ENCODE results near the gene SGIP1. TPM values are rescaled to one million over a fixed set of nuclear protein-coding genes. Genes with fewer than 3 reads are reported as not detected.

Gene SGIP1
- total RNA-seq, 1 donor = 180 TPM

- no peak for TF ChIP-seq CTCF (IDR thresholded peaks at IDR 0.05; ENCODE audit: insufficient read depth, low read depth, low read length)
- H3K4me3 ChIP-seq (ENCODE audit: low read depth, low read length) = no peak overlapping the region
- no peak for DNase-seq (ENCODE audit: low read depth)
These were observed 15.1 kb downstream of the SGIP1 start for GRCh38 chr1:66549017-66549416.

- DNase-seq (ENCODE audit: low read depth) = peak; percentile 57
- no peak for TF ChIP-seq CTCF (IDR thresholded peaks at IDR 0.05; ENCODE audit: insufficient read depth, low read depth, low read length)
- no peak overlapping the region for H3K4me3 ChIP-seq (ENCODE audit: low read depth, low read length)
These were observed 16.3 kb downstream of the SGIP1 start for GRCh38 chr1:66550243-66550642.

- no peak overlapping the region for H3K4me3 ChIP-seq (ENCODE audit: low read depth, low read length)
- no peak for TF ChIP-seq CTCF (IDR thresholded peaks at IDR 0.05; ENCODE audit: insufficient read depth, low read depth, low read length)
- no peak for DNase-seq (ENCODE audit: low read depth)
These were observed 18.3 kb downstream of the SGIP1 start for GRCh38 chr1:66552287-66552686.

- DNase-seq (ENCODE audit: low read depth) = no peak
- TF ChIP-seq CTCF (IDR thresholded peaks at IDR 0.05; ENCODE audit: insufficient read depth, low read depth, low read length) = no peak
- H3K4me3 ChIP-seq (ENCODE audit: low read depth, low read length) = no peak overlapping the region
These were observed 18.9 kb downstream of the SGIP1 start for GRCh38 chr1:66552829-66553228.

- DNase-seq (ENCODE audit: low read depth) = no peak
- H3K4me3 ChIP-seq (ENCODE audit: low read depth, low read length) = no peak overlapping the region
- no peak for TF ChIP-seq CTCF (IDR thresholded peaks at IDR 0.05; ENCODE audit: insufficient read depth, low read depth, low read length)
These were observed 19.9 kb downstream of the SGIP1 start for GRCh38 chr1:66553846-66554245.

GRCh38 chr1:66556161-66556611, 22.2 kb downstream of the SGIP1 start:
- DNase-seq (ENCODE audit: low read depth) = no peak
- no peak overlapping the region for H3K4me3 ChIP-seq (ENCODE audit: low read depth, low read length)
- no peak for TF ChIP-seq CTCF (IDR thresholded peaks at IDR 0.05; ENCODE audit: insufficient read depth, low read depth, low read length)

- peak; percentile 52 for DNase-seq (ENCODE audit: low read depth)
- no peak overlapping the region for H3K4me3 ChIP-seq (ENCODE audit: low read depth, low read length)
- TF ChIP-seq CTCF (IDR thresholded peaks at IDR 0.05; ENCODE audit: insufficient read depth, low read depth, low read length) = no peak
These were observed 23.2 kb downstream of the SGIP1 start for GRCh38 chr1:66557157-66557556.
